ENCODE measurements around the gene LRRC51.

The LRRC51 gene

DNA sequence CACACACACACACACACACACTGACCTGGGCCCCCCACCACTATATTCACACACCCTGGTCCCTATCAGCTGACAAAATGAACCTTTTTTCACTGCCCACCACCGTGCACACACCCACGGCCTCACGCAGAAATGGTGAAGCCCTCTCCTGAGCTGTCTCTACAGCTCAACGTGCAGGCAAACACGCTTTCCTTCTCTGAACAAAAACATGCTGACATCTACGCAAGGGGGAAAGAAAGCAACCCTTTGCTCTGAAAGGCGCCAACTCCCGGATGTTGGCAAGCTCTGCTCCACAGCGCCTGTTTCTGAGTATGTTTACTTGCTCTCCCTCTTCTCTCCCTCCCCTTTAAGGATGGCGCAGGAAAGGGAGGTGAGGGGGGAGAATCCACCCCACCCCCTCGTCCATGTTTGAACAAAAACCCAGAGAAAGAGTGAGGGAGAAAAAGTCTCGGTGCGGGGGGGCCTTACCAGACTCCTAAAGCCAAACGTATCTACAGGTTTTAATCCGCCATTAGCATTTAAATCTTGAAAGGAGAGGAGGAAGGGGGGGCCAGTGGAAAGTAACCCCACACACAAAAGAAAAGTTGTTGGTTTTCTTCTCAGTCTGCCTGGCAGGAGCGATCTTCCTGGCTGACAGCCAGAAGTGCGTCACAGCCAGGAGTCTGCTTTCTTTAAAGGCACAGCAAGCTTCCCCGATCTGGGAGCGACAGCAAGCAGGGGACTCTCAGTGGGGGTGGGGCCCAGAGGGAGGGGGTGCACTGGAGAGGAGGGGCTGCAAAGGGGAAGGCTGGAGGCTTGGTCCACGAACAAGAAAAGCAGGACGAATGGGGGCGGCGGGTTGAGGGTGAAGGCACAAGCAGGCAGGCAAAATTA lies 39.9 kb upstream of the LRRC51 start:
- TF ChIP-seq, protein P1, sequence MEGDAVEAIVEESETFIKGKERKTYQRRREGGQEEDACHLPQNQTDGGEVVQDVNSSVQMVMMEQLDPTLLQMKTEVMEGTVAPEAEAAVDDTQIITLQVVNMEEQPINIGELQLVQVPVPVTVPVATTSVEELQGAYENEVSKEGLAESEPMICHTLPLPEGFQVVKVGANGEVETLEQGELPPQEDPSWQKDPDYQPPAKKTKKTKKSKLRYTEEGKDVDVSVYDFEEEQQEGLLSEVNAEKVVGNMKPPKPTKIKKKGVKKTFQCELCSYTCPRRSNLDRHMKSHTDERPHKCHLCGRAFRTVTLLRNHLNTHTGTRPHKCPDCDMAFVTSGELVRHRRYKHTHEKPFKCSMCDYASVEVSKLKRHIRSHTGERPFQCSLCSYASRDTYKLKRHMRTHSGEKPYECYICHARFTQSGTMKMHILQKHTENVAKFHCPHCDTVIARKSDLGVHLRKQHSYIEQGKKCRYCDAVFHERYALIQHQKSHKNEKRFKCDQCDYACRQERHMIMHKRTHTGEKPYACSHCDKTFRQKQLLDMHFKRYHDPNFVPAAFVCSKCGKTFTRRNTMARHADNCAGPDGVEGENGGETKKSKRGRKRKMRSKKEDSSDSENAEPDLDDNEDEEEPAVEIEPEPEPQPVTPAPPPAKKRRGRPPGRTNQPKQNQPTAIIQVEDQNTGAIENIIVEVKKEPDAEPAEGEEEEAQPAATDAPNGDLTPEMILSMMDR (IDR thresholded peaks at IDR 0.05; ENCODE audit: low read depth, low read length, missing control alignments): no peak
- DNase-seq (ENCODE audit: low read depth): peak; percentile 22

GRCh38 chr11:72041364-72042063 lies 39.1 kb upstream of the LRRC51 start:
- no peak for DNase-seq (ENCODE audit: low read depth)
- TF ChIP-seq, protein P1 (IDR thresholded peaks at IDR 0.05; ENCODE audit: low read depth, low read length, missing control alignments): no peak
- H3K4me3 ChIP-seq (ENCODE audit: low read depth, low read length): peak overlapping the region; percentile 72

More for the DNA sequence above, 39.9 kb upstream of the LRRC51 start:
- H3K4me3 ChIP-seq (ENCODE audit: low read depth, low read length): peak overlapping the region; percentile 72

- no peak for DNase-seq (ENCODE audit: low read depth)
- H3K4me3 ChIP-seq (ENCODE audit: low read depth, low read length): peak overlapping the region; percentile 72
- TF ChIP-seq, protein P1 (IDR thresholded peaks at IDR 0.05; ENCODE audit: low read depth, low read length, missing control alignments): no peak
Observed at GRCh38 chr11:72042064-72042745, 38.4 kb upstream of the LRRC51 start.

GRCh38 chr11:72045849-72046248 lies 34.8 kb upstream of the LRRC51 start:
- no peak overlapping the region for H3K4me3 ChIP-seq (ENCODE audit: low read depth, low read length)
- DNase-seq (ENCODE audit: low read depth): no peak
- TF ChIP-seq, protein P1 (IDR thresholded peaks at IDR 0.05; ENCODE audit: low read depth, low read length, missing control alignments): no peak

DNA sequence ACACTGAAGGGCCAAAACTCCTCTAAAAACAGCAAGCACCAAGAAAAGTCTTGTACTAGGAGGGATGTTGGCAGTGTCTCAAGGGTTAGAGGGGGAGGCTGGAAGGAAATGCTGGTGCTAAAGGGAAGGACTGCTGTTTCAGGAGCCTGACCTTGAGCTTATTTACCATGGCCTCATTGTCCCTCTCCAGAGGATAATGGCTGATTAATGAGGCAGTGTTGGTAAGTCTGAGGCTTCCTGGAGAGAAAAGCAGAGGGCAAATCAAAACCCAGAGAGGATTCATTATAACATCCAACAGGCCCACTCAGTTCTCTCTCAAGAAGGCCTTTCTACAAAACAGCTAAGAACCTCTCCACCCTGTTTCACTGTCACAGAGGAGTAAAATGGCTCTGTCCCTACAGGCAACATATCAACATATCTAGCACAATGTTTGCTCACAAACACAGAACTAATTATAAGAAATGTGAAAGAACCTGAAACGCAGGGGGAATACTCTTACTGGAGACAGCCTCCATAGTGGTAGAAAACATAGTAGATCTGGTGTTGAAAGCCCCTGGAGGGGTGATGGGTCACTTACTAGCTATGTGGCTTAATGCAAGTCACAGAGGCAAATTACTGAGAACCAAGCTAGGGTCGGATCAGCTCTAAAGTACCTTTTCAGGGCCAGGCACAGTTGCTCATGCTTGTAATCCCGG lies 31.7 kb upstream of the LRRC51 start:
- no peak for DNase-seq (ENCODE audit: low read depth)
- no peak overlapping the region for H3K4me3 ChIP-seq (ENCODE audit: low read depth, low read length)

More for the DNA sequence above, 31.7 kb upstream of the LRRC51 start:
- TF ChIP-seq, protein P1 (IDR thresholded peaks at IDR 0.05; ENCODE audit: low read depth, low read length, missing control alignments): no peak
